Measurements from ENCODE around the gene OSBPL6.

Gene OSBPL6

GRCh38 chr2:178271629-178272333 lies 77.5 kb downstream of the OSBPL6 start:
- H2AFZ ChIP-seq (ENCODE audit: low read length), result no peak overlapping the region
- no peaks in the 10 kb centered on the region for H3K4me1 ChIP-seq (ENCODE audit: insufficient read depth, low read length, poor library complexity, severe bottlenecking)
- no peaks in the 10 kb centered on the region for H3K9me2 ChIP-seq (replicated peaks; ENCODE audit: low read depth, low read length)
- no peaks in the 10 kb centered on the region for H3F3A ChIP-seq (ENCODE audit: low read depth)
- no peak overlapping the region for H3K4me3 ChIP-seq (ENCODE audit: low read length, poor library complexity, severe bottlenecking)
- no peaks in the 10 kb centered on the region for H3K27me3 ChIP-seq (ENCODE audit: insufficient read depth, low read length, poor library complexity, severe bottlenecking)
- H3K79me2 ChIP-seq (ENCODE audit: insufficient read depth, low read length), result no peaks in the 10 kb centered on the region
- no peaks in the 10 kb centered on the region for H4K20me1 ChIP-seq (ENCODE audit: insufficient read depth, low read length, poor library complexity, severe bottlenecking)
- TF ChIP-seq CTCF (conservative IDR thresholded peaks at IDR 0.05; ENCODE audit: low read length), result no peak
- TF ChIP-seq EZH2phosphoT487 (IDR thresholded peaks at IDR 0.05; ENCODE audit: borderline replicate concordance), result no peak
- H3K9me3 ChIP-seq (ENCODE audit: insufficient read depth, low read depth, low read length), result no peaks in the 10 kb centered on the region
- H3K4me2 ChIP-seq (ENCODE audit: low read depth, low read length, poor library complexity, severe bottlenecking), result no peak overlapping the region
- H3K9ac ChIP-seq (ENCODE audit: low read depth, low read length, poor library complexity, severe bottlenecking), result no peak overlapping the region
- H3K36me3 ChIP-seq (ENCODE audit: insufficient read depth, low read length), result no peaks in the 10 kb centered on the region

GRCh38 chr2:178273787-178274360 lies 79.6 kb downstream of the OSBPL6 start:
- peak overlapping the region; percentile 35; the same call in 1 of the 2 replicates for H2AFZ ChIP-seq (ENCODE audit: low read length)

GRCh38 chr2:178275600-178275999 lies 81.3 kb downstream of the OSBPL6 start:
- Histone ChIP-seq H3K36me3 (ENCODE audit: insufficient read depth, low read length) (no peaks in the 10 kb centered on the region), H3K79me2 (ENCODE audit: insufficient read depth, low read length) (no peaks in the 10 kb centered on the region), H3F3A (ENCODE audit: low read depth) (no peaks in the 10 kb centered on the region), H2AFZ (ENCODE audit: low read length) (no peak overlapping the region), H3K9ac (ENCODE audit: low read depth, low read length, poor library complexity, severe bottlenecking) (no peak overlapping the region), H3K4me3 (ENCODE audit: low read length, poor library complexity, severe bottlenecking) (no peak overlapping the region), H3K4me1 (ENCODE audit: insufficient read depth, low read length, poor library complexity, severe bottlenecking) (no peaks in the 10 kb centered on the region), H3K9me3 (ENCODE audit: insufficient read depth, low read depth, low read length) (no peaks in the 10 kb centered on the region), H3K9me2 (replicated peaks; ENCODE audit: low read depth, low read length) (no peaks in the 10 kb centered on the region), H3K27me3 (ENCODE audit: insufficient read depth, low read length, poor library complexity, severe bottlenecking) (no peaks in the 10 kb centered on the region), H4K20me1 (ENCODE audit: insufficient read depth, low read length, poor library complexity, severe bottlenecking) (no peaks in the 10 kb centered on the region), H3K4me2 (ENCODE audit: low read depth, low read length, poor library complexity, severe bottlenecking) (no peak overlapping the region)
- TF ChIP-seq CTCF (conservative IDR thresholded peaks at IDR 0.05; ENCODE audit: low read length) (no peak), EZH2phosphoT487 (IDR thresholded peaks at IDR 0.05; ENCODE audit: borderline replicate concordance) (no peak)

More at GRCh38 chr2:178273787-178274360, 79.6 kb downstream of the OSBPL6 start:
- no peaks in the 10 kb centered on the region for H4K20me1 ChIP-seq (ENCODE audit: insufficient read depth, low read length, poor library complexity, severe bottlenecking)
- no peaks in the 10 kb centered on the region for H3K27me3 ChIP-seq (ENCODE audit: insufficient read depth, low read length, poor library complexity, severe bottlenecking)
- H3K4me2 ChIP-seq (ENCODE audit: low read depth, low read length, poor library complexity, severe bottlenecking), result no peak overlapping the region
- no peaks in the 10 kb centered on the region for H3K9me3 ChIP-seq (ENCODE audit: insufficient read depth, low read depth, low read length)
- no peak overlapping the region for H3K4me3 ChIP-seq (ENCODE audit: low read length, poor library complexity, severe bottlenecking)
- no peak for TF ChIP-seq EZH2phosphoT487 (IDR thresholded peaks at IDR 0.05; ENCODE audit: borderline replicate concordance)
- H3K4me1 ChIP-seq (ENCODE audit: insufficient read depth, low read length, poor library complexity, severe bottlenecking), result no peaks in the 10 kb centered on the region
- H3K36me3 ChIP-seq (ENCODE audit: insufficient read depth, low read length), result no peaks in the 10 kb centered on the region
- H3F3A ChIP-seq (ENCODE audit: low read depth), result no peaks in the 10 kb centered on the region
- no peaks in the 10 kb centered on the region for H3K79me2 ChIP-seq (ENCODE audit: insufficient read depth, low read length)
- no peak overlapping the region for H3K9ac ChIP-seq (ENCODE audit: low read depth, low read length, poor library complexity, severe bottlenecking)
- H3K9me2 ChIP-seq (replicated peaks; ENCODE audit: low read depth, low read length), result no peaks in the 10 kb centered on the region
